Urothelium cell line (cell line): ENCODE measurements around the gene UGT2B11.
"Not testable (repeated sequence)": the region's sequence is repeated elsewhere in the genome, so short reads cannot be mapped to it uniquely, and the experiment has no call there.

Source experiments
- DNase-seq: peaks from one replicate; pipeline ENCODE4 v3.0.0; 2011; ENCODE audit warnings: low spot score, mixed read lengths
- FAIRE-seq: peaks from 2 replicates; lab custom pipeline; 2011; peaks lifted over from hg19 to GRCh38; lab: Jason Lieb, UNC

The UGT2B11 gene

DNA sequence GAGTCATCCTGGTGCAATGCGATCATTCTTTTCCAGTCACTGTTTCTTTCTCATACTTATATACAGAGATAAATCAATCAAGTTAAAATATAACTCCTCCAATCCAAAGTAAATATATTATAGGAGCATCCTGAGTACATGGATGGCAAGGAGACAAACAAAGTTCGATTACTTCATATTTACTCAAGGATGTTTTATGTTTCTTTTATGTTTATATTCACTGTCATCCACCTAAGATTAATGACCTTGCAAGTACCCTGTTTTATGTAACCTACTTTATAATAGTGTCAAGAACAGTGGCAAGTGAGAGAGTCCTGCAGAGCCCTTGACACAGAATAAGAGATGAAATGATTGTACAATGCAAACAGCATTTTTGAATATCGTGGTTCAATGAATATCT is at the start of gene UGT2B11:
Gene UGT2B11 (minus strand): TSS at position 33 of the 400 bp plus-strand sequence. CDS start 26 bp downstream, at position 7.
- FAIRE-seq (no peak), DNase-seq (no peak)

DNA sequence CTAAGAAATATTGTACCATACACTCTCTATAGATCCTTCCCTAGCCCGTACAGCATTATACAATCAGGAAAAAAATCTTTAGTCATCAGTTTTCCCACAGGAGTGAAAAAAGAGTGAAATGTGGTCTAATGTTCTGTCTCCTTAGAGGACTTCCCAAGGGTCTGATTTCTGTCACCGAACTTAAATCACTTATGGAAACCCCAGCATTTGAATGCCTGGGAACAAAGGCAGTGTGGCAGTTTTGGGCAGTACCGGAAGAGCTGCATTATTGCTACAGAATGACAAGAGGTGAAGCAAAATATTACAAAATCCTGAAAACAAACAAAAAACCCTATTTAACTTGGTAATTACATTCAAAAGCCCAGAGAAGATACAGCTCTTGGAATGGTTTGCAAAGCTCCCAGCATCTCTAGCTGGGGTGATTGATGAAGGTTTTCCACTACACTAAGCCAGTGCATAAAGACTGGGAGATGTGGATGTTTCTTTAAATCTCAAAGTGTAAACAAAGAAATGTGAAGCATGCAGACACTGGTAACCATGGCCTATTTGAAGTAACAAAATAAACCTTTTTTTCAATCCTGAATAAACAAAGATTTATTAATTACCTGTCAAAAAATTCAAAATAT is 38.7 kb upstream of the UGT2B11 start:
- FAIRE-seq: not testable (repeated sequence)

DNA sequence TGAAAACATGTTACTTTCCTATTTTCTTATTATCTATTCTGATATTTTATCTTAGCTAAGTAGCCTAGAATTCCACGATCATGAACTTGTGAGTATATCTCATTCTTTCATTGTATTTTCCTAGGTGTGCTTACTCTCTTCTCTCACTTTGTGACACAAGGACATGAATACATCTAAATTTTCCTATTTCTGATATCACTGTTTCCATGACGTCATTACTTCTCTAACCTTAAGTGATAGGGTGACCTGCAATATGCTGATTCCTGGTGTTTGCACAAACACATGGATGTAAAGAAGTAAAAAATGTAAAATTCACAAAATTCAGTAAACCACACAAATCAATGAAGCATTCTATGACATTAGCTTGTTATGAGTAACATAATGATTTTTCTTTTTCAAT is 36.3 kb upstream of the UGT2B11 start:
- DNase-seq: not testable (repeated sequence)
- FAIRE-seq: peak; percentile 23

More for the DNA sequence above, 38.7 kb upstream of the UGT2B11 start:
- not testable (repeated sequence) for DNase-seq

DNA sequence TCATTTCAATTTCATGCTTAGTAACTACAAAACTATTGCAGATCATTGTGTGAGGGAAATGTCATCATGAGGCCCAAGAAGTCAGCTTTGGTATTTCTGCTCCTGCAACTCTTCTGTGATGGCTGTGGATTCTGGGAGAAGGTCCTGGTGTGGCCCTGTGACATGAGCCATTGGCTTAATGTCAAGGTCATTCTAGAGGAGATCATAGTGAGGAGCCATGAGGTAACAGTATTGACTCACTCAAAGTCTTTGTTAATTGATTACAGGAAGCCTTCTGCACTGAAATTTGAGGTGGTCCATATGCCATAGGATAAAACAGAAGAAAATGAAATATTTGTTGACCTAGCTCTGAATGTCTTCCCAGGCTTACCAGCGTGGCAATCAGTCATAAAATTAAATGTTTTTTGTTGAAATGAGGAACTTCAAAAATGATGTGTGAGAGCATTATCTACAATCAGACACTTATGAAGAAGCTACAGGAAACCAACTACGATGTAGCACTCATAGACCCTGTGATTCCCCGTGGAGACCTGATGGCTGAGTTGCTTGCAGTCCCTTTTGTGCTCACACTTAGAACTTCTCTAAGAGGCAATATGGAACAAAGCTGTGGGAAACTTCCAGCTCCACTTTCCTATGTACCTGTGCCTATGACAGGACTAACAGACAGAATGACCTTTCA is 28.2 kb upstream of the UGT2B11 start:
- DNase-seq, FAIRE-seq: not testable (repeated sequence)

DNA sequence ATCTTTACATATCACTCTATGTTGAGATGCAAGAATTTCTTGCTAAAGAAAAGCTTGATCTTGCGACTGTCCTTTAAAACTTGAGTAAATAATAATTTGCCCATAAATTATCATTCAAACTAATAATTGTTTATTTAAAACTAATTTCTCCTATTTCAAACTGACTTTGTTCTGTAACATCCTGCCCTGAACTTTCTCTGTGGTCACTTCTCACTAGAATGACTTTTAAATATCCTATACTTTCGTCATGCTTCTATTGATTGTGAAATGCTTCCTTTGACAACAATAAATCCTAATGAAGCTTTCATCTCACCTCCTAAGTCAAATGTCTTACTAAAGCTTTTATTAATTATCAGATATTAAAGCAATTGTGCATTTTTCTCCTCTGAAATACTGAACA is 27.2 kb upstream of the UGT2B11 start:
- DNase-seq, FAIRE-seq: not testable (repeated sequence)

DNA sequence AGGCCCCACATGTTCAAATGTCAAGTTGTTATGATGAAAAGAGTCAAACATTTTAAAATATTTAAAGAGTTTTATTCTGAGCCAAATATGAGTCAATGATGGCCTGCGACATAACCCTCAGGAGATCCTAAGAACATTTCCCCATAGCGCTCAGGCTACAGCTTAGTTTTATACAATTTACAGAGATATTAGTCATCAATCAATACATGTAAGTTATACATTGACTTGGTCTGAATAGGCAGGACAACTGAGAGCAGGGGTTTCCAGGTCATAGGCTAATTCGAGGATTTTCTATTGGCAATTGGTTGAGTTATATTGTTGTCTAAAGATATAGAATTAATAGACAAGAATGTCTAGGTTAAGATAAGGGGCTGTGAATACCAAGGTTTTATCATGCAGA is 26.2 kb upstream of the UGT2B11 start:
- not testable (repeated sequence) for DNase-seq, FAIRE-seq

DNA sequence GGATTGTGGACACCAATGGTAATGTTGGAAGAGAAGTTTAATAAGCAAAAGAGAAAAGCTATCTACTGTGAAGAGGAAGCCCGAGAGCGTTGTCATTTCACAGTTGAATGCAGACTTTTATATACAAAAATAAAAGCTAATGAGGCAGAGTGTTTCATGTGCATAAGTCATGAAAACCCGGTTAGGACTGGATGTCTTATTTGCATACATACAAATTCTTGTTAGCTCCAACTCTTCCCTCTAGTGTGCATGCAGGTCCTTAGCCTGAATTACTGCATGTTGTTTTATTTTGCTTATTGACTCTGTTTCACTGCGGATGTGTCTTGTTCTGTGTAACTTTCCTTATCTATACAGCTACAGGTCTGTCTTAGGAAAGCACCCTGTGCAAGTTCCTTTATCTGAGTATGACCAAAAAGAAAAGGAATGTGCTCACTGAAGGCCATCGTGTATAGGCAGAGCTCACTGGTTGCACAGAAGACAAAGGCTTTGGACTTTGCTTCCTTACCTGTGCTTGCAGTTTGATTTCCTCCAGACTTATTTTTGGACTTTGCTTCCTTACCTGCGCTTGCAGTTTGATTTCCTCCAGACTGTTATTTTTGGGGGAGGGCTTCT is 25.1 kb upstream of the UGT2B11 start:
- no peak for FAIRE-seq
- no peak for DNase-seq

DNA sequence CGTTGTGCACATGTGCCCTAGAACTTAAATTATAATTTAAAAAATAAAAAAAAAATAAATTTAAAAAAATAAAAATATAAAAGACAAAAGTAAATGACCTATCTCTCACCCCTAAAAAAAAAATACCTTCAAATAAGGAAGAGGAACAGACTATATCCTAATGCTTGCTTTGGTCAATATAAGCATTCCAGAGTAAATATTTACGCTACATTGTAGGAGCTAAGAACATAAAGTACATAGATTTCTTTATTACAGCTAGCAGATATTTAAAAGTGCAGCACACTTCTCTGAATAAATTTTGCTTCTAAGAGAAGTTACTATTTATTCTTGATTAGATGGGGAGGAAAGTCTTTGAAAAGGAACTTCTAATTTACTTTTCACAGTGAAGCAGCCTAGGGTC is 24.5 kb upstream of the UGT2B11 start:
- DNase-seq (no peak), FAIRE-seq (no peak)

DNA sequence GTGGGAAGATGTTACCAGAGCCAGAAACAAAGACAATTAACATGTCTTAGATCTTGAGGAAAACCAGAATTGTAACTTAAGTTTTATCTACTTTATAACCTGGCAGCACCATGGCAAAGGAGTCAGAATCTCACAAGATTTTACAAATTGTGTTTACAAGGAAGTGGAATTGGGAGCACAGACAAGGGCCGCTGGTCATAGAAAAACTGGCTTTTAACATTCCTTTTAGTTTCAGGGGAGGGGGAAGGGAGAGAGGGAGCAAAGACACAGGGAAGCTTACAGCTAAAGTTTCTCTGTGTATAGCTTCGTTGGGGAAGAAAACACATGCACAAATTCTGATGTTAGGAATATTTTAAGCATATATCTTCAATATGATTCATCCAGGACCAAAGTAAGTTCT is 10.3 kb upstream of the UGT2B11 start:
- FAIRE-seq (no peak), DNase-seq (no peak)

DNA sequence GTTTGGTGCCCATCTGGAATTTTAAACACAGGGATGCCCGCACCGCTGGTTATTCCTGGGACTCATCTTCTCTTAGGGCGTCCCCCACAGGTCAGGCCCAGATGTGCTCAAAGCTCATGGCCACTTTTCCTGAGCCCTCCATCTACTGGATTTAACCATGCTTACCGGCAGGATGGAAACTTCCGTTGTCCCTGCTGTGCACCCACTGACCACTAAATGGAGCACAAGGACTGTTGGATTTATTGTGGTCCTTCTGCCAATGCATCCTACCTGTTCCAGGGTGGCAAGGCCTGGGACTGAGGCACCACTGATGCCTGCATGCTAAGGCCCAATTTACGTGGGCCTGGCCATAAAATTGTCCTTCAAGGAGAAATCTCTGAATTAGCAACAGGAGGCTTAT is 8.7 kb upstream of the UGT2B11 start:
- DNase-seq: not testable (repeated sequence)
- FAIRE-seq: peak; percentile 76

DNA sequence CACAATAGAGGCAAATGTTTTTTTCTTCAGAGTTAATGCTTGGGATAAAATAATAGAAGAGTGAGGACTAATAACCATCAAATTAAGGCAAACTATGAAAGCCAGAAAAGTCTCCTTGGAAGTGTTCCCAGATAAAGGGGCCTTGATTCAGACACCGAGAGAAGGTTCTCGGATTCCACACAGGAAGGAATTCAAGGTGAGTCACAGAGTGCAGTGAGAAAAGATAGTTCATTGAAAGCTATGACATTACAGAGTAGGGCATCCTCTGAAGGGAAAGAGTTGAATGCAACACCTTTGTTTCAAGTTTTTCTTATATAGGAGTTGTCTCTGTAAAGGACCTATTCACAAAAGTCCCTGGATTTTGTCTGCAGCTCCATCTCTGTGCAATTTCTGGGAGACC is 3.9 kb upstream of the UGT2B11 start:
- not testable (repeated sequence) for FAIRE-seq, DNase-seq

DNA sequence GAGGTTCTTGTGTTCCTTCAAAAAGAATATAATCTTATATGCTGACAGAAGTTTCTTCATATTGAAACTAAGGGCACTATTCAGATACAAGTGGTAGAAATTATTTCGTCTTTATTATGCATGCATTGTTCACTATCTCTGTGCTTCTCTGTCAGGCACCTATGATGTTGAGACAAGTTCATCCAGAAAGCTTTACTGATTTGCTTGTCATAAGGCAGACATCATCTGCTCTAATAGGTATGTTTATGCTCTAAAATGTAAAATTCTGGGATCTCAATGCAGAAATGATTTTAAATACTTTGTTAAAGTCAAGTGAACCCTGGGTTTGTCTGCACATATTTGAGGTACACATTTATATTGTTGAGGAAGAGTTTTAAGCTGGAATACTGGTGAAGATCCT is 3.6 kb downstream of the UGT2B11 start:
- FAIRE-seq: no peak
- no peak for DNase-seq

DNA sequence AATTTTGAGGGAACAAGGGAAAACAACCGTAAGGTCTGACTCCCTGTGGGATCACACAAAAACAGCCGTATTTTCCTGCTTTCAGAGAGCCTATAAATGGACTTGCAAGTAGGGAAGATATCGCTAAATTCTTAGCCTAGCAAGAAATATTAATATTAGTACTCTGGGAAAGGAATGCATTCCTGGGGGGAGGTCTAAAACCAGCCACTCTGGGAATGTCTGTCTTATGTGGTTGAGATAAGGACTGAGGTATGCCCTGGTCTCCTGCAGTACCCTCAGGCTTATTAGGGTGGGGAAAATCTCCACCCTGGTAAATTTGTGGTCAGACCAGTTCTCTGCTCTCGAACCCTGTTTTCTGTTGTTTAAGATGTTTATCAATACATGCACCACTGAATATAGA is 16.0 kb downstream of the UGT2B11 start:
- not testable (repeated sequence) for DNase-seq, FAIRE-seq

DNA sequence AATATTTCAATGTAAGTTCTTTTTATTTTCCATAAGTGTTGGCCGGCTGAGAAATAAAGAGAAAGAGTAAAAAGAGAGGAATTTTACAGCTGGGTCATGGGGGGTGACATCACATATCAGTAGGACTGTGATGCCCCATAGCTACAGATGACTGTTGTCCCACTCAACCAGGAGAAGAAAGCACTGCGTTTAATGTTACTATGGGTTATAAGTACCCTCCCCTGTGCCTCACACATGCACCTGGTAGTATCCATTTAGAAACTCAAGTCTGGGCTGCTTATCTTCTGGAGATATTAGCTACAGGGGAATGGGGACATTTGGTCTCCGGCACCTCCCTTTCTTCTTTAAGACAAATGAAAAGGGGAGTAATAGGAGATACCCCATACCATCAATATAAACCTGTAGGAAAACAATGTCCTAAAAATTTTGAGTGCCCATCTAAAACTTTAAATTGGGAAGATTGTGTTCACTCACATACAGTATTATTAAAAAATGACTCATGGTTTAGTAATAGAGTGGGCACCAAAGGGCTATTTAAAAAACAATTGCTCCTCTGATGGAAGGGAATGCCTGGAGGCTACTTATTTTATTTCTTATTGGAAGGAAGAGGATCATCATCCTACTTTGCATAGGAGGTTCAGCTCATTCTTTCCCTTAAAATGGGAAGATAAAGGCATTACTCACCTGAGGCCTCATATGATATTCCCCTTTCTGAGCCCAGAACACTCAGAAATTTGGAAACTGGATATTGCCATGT is 18.2 kb downstream of the UGT2B11 start:
- no peak for FAIRE-seq
- no peak for DNase-seq

DNA sequence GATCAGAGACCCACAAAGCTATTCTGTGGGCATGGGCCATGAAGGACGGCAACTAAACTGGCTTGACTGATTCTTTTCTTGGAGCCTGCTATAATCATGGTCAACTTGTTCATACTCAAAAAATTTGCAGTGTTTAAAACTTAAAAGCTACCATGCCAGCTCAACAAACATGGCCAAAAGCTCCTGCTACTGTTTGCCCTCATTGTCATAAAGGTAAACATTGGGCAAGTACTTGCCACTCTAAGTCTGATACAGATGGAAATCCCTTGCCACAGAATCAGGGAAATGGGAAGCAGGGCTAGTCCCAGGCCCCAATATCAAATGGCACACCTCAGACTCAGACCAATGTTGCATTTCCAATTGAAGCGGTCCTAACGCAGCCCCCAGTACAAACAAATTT is 20.4 kb downstream of the UGT2B11 start:
- no peak for FAIRE-seq
- DNase-seq: no peak

DNA sequence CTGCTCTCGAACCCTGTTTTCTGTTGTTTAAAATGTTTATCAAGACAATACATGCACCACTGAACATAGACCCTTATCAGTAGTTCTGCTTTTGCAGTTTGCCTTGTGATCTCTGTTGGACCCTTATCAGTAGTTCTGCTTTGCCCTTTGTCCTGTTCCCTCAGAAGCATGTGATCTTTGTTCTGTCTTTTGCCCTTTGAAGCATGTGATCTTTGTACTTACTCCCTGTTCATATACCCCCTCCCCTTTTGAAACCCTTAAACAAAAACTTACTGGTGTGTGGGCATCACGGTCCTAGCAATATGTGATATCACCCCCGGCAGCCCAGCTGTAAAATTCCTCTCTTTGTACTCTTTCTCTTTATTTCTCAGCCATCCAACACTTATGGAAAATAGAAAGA is 22.6 kb downstream of the UGT2B11 start:
- not testable (repeated sequence) for DNase-seq

DNA sequence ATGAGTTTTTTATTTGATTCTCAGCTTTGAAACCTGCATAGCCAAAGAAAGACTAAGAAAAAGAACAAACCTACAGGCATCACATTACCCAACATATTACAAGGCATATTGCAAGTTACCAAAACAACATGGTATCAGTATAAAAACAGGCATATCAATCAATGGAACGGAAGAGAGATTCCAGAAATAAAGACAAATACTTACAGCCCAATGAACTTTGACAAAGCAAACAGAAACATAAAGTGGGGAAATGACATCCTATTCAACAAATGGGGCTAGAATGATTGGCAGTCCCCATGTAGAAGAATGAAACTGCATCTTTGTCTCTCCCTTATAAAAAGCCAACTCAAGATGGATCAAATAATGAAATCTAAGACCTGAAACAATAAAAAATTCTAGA is 23.9 kb downstream of the UGT2B11 start:
- not testable (repeated sequence) for FAIRE-seq, DNase-seq

More for the DNA sequence above, 22.6 kb downstream of the UGT2B11 start:
- FAIRE-seq: not testable (repeated sequence)

DNA sequence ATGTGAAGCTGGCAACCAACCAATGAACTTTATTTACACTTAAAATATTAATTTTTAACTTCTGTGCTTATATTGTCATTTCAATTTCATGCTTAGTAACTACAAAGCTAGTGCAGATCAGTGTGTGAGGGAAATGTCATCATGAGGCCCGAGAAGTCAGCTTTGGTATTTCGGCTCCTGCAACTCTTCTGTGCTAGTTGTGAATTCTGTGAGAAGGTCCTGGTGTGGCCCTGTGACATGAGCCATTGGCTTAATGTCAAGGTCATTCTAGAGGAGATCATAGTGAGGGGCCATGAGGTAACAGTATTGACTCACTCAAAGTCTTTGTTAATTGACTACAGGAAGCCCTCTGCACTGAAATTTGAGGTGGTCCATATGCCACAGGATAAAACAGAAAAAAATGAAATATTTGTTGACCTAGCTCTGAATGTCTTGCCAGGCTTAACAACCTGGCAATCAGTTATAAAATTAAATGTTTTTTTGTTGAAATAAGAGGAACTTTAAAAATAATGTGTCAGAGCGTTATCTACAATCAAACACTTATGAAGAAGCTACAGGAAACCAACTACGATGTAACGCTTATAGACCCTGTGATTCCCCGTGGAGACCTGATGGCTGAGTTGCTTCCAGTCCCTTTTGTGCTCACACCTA is 32.9 kb downstream of the UGT2B11 start:
- not testable (repeated sequence) for DNase-seq, FAIRE-seq

DNA sequence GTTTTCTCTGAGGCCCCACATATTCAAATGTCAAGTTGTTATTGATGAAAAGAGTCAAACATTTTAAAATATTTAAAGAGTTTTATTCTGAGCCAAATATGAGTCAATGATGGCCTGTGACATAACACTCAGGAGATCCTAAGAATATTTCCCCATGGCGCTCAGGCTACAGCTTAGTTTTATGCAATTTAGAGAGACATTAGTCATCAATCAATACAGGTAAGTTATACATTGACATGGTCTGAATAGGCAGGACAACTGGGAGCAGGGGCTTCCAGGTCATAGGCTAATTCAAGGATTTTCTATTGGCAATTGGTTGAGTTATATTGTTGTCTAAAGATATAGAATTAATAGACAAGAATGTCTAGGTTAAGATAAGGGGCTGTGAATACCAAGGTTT is 34.7 kb downstream of the UGT2B11 start:
- not testable (repeated sequence) for DNase-seq, FAIRE-seq

DNA sequence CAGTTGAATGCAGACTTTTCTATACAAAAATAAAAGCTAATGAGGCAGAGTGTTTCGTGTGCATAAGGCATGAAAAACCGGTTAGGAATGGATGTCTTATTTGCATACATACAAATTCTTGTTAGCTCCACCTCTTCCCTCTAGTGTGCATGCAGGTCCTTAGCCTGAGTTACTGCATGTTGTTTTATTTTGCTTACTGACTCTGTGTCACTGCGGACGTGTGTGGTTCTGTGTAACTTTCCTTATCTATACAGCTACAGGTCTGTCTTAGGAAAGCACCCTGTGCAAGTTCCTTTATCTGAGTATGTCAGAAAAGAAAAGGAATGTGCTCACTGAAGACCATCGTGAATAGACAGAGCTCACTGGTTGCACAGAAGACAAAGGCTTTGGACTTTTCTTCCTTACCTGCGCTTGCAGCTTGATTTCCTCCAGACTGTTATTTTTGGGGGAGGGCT is 35.8 kb downstream of the UGT2B11 start:
- FAIRE-seq, DNase-seq: not testable (repeated sequence)
